ENCODE measurements around the gene KRT34.

GRCh38 chr17:41345992-41346391, 36.1 kb downstream of the KRT34 start:
- no peak for TF ChIP-seq CTCF (IDR thresholded peaks at IDR 0.05; ENCODE audit: low read depth, low read length)
- no peak for TF ChIP-seq EZH2phosphoT487 (IDR thresholded peaks at IDR 0.05; ENCODE audit: low read depth)
